ENCODE results near the gene TPRG1.

The TPRG1 gene

DNA sequence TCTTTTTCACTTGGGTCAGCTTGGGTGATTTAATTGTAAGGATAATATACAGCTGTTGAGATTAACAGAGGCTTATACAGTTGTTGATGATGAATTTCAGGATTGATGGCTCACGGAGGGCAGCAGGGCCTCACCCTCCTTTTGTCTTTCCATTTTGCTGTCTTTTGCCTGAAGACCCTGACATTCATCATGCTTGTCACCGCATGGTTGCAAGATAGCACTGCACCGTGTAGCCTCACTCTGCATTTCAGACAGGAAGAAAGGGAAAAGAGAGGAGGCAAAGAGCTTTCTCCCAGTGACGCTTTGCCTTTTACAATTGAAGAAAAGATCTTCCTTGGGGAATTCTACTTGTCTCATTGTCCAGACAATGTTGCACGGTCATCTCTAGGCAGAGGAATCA, 115.1 kb downstream of the TPRG1 start:
- no peak for DNase-seq

- DNase-seq = no peak
Observed at GRCh38 chr3:189288348-189289235, 116.8 kb downstream of the TPRG1 start.

DNA sequence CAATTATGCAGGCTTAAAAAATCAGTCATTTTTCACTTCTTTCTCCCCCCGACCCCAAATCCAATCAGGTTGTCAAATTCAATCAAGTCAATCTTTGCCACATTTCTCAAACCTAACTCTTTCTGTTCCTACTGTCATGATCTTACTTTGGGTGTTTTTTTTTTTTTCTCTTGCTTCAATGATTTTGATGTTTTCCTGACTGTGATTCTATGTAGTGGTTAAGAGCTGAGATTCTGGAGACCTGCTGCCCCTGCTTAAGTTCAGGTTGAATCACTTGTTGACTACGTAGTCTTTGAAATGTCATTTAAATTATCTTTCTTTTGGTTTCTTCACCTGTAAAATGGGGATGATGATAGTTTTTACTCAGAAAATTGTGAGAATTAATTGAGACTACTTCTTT, 117.5 kb downstream of the TPRG1 start:
- DNase-seq = no peak

DNA sequence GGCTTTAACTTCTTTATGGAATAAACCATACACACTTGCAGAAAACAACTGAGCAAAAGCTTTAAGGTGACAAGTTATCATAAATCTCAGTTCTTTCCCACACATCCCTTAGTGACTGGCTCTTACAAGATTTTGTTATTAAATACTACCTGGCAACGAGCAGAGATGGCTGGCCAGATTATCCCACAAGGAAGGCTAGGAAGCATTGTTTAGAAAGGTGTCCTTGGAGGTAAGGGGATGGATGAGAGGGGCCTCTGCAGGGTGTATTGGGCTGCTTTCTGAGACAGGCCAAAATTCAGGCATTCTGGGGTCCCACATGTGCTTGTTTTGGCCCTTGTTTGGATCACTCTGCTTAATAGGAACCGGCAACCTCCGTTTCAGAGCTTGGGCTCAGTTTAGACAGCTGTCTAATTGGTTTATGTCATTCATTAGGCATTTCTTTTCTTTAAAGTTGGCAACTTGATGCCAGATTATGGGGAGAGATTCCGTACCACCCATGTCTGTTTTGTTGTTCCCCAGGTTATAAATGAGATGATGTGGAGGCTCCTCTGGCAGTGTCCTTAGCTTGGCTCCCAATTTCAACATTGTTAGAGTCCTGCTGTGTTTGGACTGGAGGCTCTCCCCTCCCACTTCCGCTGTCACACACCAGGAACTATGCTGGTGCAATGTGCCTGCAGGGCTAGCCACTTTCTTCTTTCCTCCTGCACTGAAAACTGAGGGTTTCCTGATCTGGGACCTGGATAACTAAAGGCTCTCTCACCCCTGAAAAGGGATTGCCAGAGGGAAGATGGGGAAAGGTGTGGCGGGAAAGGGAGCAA, 121.1 kb downstream of the TPRG1 start:
- no peak for DNase-seq

DNA sequence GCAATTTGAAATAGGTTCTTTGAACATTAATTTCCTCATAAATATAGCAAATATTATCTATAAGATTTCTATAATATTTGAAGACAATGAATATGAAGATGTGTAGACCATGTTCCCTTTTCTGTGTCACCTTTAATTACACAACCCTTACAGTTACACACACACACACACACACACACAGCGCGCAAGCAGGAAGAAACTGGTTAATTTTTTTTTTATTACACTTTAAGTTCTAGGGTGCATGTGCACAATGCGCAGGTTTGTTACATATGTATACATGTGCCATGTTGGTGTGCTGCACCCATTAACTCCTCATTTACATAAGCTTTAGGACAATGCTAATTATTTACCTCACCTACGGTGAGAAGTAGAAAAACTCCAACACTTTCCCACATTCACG, 122.9 kb downstream of the TPRG1 start:
- DNase-seq = no peak

GRCh38 chr3:189295089-189295488, 123.3 kb downstream of the TPRG1 start:
- DNase-seq = no peak

DNA sequence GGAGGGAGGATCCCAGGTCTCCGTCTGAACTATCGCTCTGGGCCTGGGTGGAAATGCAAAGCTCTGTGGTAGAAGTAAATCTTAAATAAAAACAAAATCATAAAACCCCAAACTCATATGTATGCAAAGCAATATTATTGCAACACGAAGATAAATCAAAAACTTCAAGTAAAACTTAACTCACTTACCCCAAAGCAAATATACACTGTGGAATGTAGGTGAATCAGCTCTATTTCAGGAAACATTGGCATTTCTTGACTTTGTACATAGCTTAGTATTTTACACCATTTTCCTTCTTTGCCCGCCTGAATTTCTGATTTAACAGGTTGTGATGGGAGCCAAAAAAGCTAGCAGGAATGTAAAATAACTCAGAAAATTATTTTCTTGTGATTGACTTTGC, 126.2 kb downstream of the TPRG1 start:
- no peak for DNase-seq

GRCh38 chr3:189298469-189299375, 127.0 kb downstream of the TPRG1 start:
- no peak for DNase-seq

- DNase-seq = no peak
Observed at GRCh38 chr3:189300345-189300744, 128.6 kb downstream of the TPRG1 start.

GRCh38 chr3:189301479-189301878, 129.7 kb downstream of the TPRG1 start:
- no peak for DNase-seq

DNA sequence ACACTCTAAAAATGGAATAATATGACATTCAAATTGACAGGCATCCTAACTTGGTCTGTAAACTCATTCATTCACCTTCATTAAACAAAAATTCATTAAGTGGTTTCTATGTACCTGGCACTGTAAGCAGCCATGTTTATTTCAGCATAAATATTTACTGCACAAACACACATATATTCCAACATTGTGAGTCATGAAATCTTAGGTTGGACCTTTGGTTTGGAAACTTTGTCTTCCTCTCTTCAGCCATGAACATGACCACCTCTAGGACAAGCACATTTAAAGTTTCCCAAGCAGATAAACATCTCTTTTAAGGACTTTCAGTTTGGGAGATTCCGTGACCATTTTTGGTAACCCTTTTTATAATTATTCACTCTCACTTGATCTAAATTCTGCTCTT, 131.8 kb downstream of the TPRG1 start:
- no peak for DNase-seq

DNA sequence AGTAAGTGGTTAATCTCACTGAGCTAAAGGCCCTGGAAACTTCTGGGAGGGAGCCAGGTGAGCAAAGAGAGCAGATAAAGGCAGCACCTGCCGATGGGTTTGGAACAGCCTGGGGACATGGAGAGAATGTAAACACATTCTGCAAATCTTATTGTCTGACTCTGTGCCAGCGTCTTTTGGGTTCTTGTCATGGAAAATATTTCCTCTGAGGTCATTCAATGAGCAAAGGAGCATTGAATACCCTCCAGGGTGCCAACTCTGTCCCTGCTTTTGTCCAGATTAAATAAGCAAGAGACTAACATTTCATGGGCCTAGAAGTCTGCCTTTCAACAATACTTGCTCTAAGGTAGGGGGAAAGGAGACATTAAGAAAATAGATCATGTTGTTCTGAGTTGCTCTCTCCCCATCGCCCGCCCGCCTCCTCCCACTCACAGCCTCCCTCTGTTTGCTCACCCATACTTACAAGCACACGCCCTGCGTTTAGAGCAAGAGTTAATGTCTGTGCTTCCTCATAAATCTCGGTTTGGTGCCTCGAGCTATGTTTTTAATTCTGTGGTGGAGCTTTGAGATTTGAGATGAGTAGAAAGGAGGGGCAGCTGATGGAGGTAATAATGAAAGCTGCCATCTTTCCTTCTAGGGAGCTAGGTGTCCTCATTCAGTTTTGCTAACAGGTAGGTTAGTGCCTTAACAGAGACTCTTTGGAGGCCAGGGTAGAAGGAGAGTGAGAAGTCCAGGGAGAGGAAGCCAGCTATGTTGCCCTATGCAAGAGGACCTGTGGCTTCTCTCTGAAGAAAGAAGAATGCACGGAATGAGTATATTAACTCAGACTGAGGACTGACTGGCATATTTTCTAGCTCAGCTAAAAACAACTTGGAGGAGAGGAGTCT, 132.9 kb downstream of the TPRG1 start:
- DNase-seq = no peak

DNA sequence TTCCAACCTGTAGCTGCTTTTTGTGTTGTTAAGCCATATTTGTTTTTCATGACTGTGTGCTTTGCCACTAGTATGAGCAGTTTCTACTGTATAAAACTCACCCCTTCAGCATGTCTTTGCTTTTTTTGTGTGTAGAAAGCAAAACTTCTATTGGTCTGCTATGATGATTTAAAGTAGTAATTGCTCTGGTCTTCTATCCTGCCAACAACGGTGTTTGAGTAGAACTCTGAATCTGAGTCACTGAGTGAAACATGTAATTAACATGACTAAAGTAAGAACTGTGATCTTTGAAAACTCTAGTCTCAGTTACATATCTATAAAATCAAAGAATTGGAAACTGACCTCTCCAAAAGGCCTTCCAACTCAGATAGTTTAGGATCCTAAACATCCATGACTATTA, 133.6 kb downstream of the TPRG1 start:
- no peak for DNase-seq

GRCh38 chr3:189307963-189308362, 136.2 kb downstream of the TPRG1 start:
- DNase-seq = no peak

DNA sequence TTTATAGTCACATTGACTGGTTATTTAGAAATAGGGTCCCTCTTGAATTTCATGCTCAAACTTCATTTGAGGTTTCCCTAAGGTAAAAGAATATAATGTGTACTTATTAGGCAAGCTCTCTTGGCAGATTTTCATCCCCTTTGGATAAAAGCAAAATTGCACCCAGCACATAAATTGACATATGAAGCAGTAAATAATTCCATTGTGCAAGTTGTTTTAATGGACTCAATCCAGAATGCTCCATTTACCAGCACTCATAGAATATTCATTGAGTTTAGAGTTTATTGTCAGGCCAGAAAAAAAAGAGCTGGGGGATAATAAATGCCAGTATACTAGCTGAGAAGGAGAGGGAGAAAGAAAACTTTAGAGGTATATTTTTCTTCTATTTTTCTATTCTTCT, 136.8 kb downstream of the TPRG1 start:
- DNase-seq = no peak

DNA sequence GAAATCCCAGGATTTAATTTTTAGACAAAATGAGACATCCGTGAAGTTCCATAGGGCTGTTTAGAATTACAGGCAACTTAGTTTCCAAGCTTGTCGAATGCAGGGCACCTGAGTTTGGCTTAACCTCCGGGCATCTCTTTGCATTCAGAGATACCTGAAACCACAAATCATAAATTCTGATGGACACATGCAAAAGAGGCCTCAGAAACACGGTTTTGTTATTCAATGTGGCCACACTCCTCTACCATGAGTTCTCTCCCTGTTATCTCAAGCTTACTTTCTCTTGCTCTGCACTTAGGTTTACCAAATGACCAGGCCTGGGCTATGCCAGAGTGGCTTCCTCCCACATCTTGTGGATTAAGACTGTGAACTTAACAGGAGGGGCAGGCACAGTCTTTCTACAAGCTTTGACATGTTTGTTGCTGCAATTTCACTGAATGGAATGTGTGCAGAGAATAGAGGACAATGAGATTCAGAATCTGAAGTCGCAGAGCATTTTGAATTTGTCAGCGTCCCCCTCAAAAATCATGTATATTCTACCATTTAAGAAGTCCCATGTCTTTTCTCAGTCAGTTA, 137.7 kb downstream of the TPRG1 start:
- no peak for DNase-seq

- no peak for DNase-seq
Observed at GRCh38 chr3:189311521-189311920, 139.8 kb downstream of the TPRG1 start.

DNA sequence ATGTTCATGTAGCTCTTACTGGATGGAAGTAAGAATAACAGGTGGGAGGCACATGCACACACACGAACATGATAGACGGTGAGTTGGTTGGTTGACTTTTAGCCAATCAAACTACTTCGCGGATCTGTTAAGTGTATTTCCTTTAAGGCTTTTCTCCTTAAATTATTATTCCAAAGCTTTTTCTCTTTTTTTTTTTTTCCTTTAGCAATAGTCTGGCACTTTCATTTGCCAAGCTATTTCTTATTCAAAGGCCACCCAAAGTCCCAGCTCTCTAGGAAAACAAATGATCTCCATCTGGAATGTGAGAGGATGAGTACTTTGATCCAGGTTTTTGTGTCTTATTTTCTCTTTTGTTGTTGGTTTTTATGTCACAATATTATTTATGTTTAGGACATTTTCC, 141.1 kb downstream of the TPRG1 start:
- no peak for DNase-seq

DNA sequence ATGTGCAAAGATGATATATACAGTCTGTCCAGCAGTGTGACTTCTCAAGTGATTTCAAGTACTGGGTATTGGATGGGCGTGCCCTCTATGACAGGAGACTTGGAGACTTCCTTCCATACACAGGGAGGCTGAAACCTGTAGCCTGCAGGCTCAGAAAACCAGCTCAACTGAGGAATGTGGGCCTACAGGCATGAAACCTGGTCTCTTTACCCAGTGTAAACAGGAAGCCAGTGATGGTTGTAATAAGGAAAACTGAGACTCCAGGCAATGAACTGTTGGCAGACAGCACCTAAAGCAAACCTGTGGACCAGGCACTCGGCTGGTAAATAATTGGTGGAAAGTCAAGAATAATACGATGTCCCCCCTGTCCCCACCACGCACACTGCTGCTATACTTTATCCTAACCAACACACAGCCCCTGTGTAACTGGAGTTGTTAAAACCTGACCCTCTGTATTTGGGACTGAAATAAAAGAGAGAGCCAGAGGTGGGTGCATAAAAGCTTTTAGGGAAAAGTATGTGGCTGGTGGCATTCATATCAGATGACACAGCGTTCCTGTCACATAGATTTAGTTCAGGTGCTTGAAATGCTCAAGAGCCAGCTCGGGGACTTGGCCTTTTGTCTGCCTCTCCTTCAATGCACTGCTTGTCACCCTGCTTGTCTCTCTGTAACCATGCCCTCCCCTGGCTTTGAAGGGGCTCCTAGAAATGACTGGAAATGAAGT, 144.7 kb downstream of the TPRG1 start:
- no peak for DNase-seq

- no peak for DNase-seq
Observed at GRCh38 chr3:189317911-189318310, 146.1 kb downstream of the TPRG1 start.

DNA sequence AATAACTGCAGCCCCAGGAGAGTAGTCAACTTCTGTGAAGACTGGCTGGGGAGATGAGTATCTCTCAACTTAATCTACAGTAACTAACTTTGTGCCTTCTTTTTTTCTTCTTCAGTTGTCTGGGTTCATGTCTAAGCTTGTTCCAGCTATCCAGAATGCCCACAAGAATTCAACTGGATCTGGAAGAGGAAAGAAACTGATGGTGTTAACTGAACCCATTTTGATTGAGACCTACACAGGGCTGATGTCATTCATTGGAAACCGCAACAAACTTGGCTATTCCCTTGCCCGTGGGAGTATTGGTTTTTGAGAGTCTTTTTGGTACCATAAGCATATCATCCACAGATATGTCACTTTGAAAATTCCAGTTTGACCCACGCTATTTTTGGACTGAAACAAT, 148.7 kb downstream of the TPRG1 start:
- DNase-seq = no peak

Measured in activated CD8-positive, alpha-beta memory T cell treated with anti-CD3 and anti-CD28 coated beads for 24 hours (primary cell).